Activated CD4-positive, alpha-beta memory T cell treated with anti-CD3 and anti-CD28 coated beads for 36 hours (primary cell): ENCODE results near the gene B3GAT3. TPM values are rescaled to one million over a fixed set of nuclear protein-coding genes. Genes with fewer than 3 reads are reported as not detected.
A peak's percentile ranks its signal among the peaks of the same experiment; 100 is the strongest.
"Not testable (repeated sequence)": the region's sequence is repeated elsewhere in the genome, so short reads cannot be mapped to it uniquely, and the experiment has no call there.

Experiments
- CTCF ChIA-PET: fragments of 350-600 bp; sonication (Branson Sonifier 250); formaldehyde crosslinking; loops from one replicate; lab custom pipeline; 2021; ENCODE audit warnings: antibody characterized with exemption, inconsistent platforms; lab: Charles Lee
- POLR2A ChIA-PET: fragments of 350-600 bp; sonication (Branson Sonifier 250); formaldehyde crosslinking; loops from one replicate; lab custom pipeline; 2021; ENCODE audit warnings: antibody characterized with exemption; lab: Charles Lee
- DNase-seq: peaks from one replicate; pipeline ENCODE4 v3.0.0-alpha.2; 2020
- H3K27ac Mint-ChIP-seq: one replicate; pipeline ENCODE4 v1.8.0; 2021; ENCODE audit warnings: mixed read lengths
- H3K27me3 Mint-ChIP-seq: one replicate; pipeline ENCODE4 v1.8.0; 2021; ENCODE audit warnings: mixed read lengths
- H3K36me3 Mint-ChIP-seq: one replicate; pipeline ENCODE4 v1.8.0; 2021; ENCODE audit warnings: mixed read lengths
- H3K4me1 Mint-ChIP-seq: one replicate; pipeline ENCODE4 v1.8.0; 2021; ENCODE audit warnings: low read depth, mixed read lengths
- H3K4me3 Mint-ChIP-seq: one replicate; pipeline ENCODE4 v1.8.0; 2021; ENCODE audit warnings: mild to moderate bottlenecking, mixed read lengths
- H3K9me3 Mint-ChIP-seq: one replicate; pipeline ENCODE4 v1.8.0; 2021; ENCODE audit warnings: mixed read lengths
- intact Hi-C: fragments of 100-400 bp; cut with micrococcal nuclease; formaldehyde crosslinking; loops from one replicate; pipeline ENCODE4 v1.15.1; 2023
- total RNA-seq, 2 experiments: library from RNA; stranded (reverse); gene quantifications; one replicate each; pipeline ENCODE4 v1.2.3, GENCODE V29; 2021

B3GAT3 gene
- total RNA-seq, 2 experiments from 2014 or later = 67.0 to 70.4 TPM

DNA sequence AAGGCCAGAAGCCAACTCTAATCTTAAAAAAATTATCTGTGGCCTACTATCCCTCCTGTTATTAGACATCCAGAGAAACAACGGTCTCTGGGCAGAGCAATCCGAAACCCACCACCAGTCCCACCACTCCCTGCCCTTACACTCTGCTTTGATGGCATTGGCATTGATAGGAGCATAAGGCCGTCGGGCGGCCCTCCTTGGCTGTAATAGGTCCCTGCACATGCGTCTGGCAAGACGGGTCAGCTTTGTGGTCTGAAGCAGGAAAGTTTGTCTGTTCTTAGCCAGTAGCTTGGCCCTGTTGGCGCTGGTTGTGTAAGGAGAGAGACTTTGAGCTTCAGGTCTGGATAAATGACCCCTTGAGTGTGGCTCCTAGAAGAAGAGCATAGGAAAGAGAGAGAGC is 26.7 kb downstream of the B3GAT3 start:
- ChIA-PET CTCF (interaction anchor here (1.3 to 1.6 kb wide), 3 partner anchors 14 to 170 kb away, joined by 3 to 8 read pairs (median 5); partner anchors contain the start of genes C11orf98 and CSKMT), POLR2A (interaction anchor here (0.9 to 1.2 kb wide), 2 partner anchors 10 to 246 kb away, joined by 3 read pairs; no protein-coding TSS in a partner anchor)
- Mint-ChIP-seq H3K27ac (peak overlapping the region; percentile 13), H3K4me3 (no peak overlapping the region), H3K36me3 (peaks cover 70% of the 10 kb centered on the region), H3K27me3 (no peaks in the 10 kb centered on the region), H3K9me3 (no peaks in the 10 kb centered on the region), H3K4me1 (peaks cover 70% of the 10 kb centered on the region)
- intact Hi-C loops = no loop called here
- DNase-seq = no peak

DNA sequence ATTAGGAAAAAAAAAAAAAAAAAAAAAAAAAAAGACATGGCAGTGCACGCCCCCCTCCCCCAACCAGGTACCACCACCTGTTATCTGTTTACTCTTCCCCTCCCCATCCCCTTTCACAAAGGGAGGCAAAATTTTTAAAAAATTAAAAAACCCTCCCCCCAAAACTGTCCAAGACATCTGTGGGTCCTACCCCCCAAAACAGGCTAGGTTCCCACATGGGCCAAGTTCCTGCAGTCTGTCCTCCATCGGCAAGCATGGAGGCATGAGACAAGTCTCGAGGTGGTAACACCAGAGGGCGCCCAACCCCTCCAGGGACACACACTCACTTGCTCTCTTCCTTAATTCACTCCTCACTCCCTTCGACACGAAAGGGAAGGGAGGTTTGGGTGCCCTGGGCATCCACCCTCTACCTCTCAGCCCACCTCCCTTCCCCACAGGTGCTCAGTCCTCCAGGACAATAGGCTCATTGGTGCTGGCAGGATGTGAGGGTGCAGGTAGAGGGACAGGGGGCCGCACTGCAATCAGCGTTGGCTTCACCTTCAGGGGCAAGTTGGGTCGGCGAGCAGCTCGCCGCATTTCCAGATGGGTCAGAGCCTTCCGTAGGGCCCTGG is 28.2 kb downstream of the B3GAT3 start:
- H3K36me3 Mint-ChIP-seq = peaks cover 54% of the 10 kb centered on the region
- H3K27me3 Mint-ChIP-seq = no peaks in the 10 kb centered on the region

DNA sequence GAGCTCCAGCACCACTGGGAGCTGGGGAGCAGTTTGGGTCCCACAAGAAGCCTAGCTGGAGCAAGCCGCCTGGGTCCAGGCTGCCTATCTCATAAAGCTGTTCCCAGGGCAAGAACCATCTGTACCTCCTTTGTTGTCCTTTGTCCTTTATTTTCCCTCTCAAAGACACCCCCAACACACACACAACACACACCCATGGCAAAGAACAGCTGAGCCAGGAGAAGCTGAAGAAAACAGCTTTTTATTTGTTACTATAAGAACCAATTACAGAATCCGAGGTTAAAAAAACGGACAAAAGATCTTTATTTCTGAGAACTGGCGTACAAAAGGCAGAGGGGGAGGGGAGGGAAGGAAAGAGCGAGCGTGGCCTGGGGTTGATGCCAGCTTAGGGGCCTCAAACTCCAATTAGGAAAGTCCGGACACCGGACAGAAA is 28.8 kb downstream of the B3GAT3 start:
- CTCF ChIA-PET = interaction anchor here (0.9 to 4.0 kb wide), 17 partner anchors 8 to 199 kb away, joined by 3 to 44 read pairs (median 12); partner anchors contain the start of genes B3GAT3, BSCL2, C11orf98 and CSKMT
- peak overlapping the region; percentile 67 for H3K27ac Mint-ChIP-seq
- no peaks in the 10 kb centered on the region for H3K9me3 Mint-ChIP-seq
- no peaks in the 10 kb centered on the region for H3K27me3 Mint-ChIP-seq
- no peak overlapping the region for H3K4me3 Mint-ChIP-seq
- peaks cover 61% of the 10 kb centered on the region for H3K4me1 Mint-ChIP-seq
- H3K36me3 Mint-ChIP-seq = peaks cover 52% of the 10 kb centered on the region
- no peak for DNase-seq
- POLR2A ChIA-PET = interaction anchor here (0.8 to 3.3 kb wide), 14 partner anchors 8 to 248 kb away, joined by 3 to 62 read pairs (median 18); partner anchors contain the start of genes B3GAT3, BSCL2, C11orf98 and CSKMT
- intact Hi-C loops = loop anchor here (1.0 to 5.0 kb wide), 3 partner anchors 101 to 169 kb away; partner anchors contain the start of genes BSCL2, GNG3 and POLR2G

More for the DNA sequence above, 28.2 kb downstream of the B3GAT3 start:
- intact Hi-C loops = loop anchor here (1.0 to 5.0 kb wide), 3 partner anchors 101 to 169 kb away; partner anchors contain the start of genes BSCL2, GNG3 and POLR2G
- ChIA-PET POLR2A (interaction anchor here (0.6 to 3.3 kb wide), 13 partner anchors 8 to 248 kb away, joined by 3 to 62 read pairs (median 9); partner anchors contain the start of genes BSCL2, C11orf98, CSKMT and EML3), CTCF (interaction anchor here (0.9 to 4.0 kb wide), 14 partner anchors 8 to 198 kb away, joined by 3 to 44 read pairs (median 7); partner anchors contain the start of genes B3GAT3, C11orf98, CSKMT and GANAB)
- H3K9me3 Mint-ChIP-seq = no peaks in the 10 kb centered on the region
- H3K4me3 Mint-ChIP-seq = peak overlapping the region; percentile 33
- peaks cover 65% of the 10 kb centered on the region for H3K4me1 Mint-ChIP-seq
- peak overlapping the region; percentile 71 for H3K27ac Mint-ChIP-seq
- DNase-seq = peak; percentile 88

- Mint-ChIP-seq H3K27ac (peak overlapping the region; percentile 97), H3K4me1 (peaks cover 55% of the 10 kb centered on the region), H3K27me3 (no peaks in the 10 kb centered on the region), H3K36me3 (peaks cover 47% of the 10 kb centered on the region), H3K4me3 (peak overlapping the region; percentile 100), H3K9me3 (no peaks in the 10 kb centered on the region)
- POLR2A ChIA-PET = interaction anchor here (0.6 to 3.3 kb wide), 35 partner anchors 9 to 263 kb away, joined by 3 to 62 read pairs (median 8); partner anchors contain the start of genes AHNAK, B3GAT3, BSCL2 and C11orf98
- no peak for DNase-seq
- CTCF ChIA-PET = interaction anchor here (0.9 to 4.0 kb wide), 34 partner anchors 9 to 289 kb away, joined by 3 to 44 read pairs (median 4); partner anchors contain the start of genes B3GAT3, BSCL2, C11orf98 and CSKMT
- intact Hi-C loops = loop anchor here (5.0 kb wide), 2 partner anchors 115 to 170 kb away; partner anchors contain the start of genes BSCL2, GNG3 and POLR2G
Observed at GRCh38 chr11:62592146-62592815, 29.5 kb downstream of the B3GAT3 start.

DNA sequence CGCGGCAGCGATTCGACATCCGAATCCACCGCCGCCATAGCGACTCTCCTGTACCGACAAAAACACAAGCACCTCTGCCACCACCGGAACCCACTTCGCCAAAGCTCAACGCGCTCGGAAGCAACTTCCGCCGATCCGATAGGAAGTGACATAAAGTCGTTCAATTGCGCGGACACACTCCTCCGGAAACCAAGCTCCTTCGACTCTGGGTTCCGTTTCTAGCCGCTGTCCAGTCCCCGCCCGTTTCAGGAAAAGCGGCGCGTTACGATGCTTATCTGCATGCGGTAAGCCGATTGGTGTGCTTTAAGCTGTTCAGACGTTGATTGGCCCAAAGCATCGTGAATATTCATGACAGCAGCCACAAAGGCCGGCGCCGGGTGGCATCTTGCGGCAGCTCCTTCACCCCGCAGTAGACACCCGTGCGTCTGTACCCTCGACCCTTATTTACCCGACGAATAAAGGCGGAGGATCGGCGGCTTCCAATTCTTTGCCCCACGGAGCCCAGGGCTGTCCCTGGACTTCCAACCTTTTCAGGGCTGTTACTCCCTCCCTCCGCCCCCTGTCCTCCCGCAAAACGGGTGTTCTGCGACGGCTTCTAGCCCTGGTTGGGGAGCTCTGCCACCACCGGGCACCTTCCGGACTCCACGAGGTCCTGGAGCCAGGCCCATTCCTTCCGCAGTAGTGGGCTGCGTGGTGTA is 30.2 kb downstream of the B3GAT3 start, which contains the start of gene TUT1:
TSS of gene TUT1 (minus strand) at position 76 of the 698 bp plus-strand sequence. CDS start at position 38, 38 bp downstream.
- POLR2A ChIA-PET = interaction anchor here (0.6 to 3.3 kb wide), 40 partner anchors 8 to 264 kb away, joined by 3 to 62 read pairs (median 6); partner anchors contain the start of genes AHNAK, B3GAT3, BSCL2 and C11orf98
- intact Hi-C loops = loop anchor here (1.0 to 5.0 kb wide), 10 partner anchors 8 to 241 kb away; partner anchors contain the start of genes BSCL2, C11orf98, CSKMT and GANAB
- H3K4me3 Mint-ChIP-seq = peak within 1 kb of the TSS; percentile 100

DNA sequence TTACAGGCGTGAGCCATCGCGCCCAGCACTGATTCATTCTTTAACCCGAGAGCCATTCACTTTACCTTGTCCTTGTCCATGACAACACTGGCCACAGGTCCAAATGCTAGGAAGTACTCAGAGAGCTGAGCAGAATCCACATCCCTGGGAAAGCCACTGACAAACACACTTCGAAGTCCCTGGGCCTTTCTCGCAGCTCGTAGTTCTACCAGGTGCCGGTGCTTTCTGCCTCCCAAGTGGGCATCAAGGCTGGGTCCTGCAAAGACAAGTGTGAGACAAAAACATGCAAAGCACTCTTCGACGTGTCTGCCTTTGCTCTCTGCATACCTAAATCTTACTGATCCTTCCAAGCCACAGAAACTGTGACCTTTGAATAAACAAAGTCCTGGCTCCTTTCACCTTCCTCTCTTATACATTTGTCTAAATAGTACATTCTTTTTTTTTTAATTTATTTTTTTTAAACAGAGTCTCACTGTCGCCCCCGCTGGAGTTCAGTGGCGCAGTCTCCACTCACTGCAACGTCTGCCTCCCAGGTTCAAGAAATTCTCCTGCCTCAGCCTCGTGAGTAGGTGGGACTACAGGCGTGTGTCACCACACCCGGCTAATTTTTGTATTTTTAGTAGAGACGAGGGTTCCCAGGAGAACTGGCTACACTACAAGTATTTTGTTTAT is 32.7 kb downstream of the B3GAT3 start:
- Mint-ChIP-seq H3K27ac (no peak overlapping the region), H3K27me3 (no peaks in the 10 kb centered on the region), H3K4me1 (peaks cover 46% of the 10 kb centered on the region), H3K4me3 (no peak overlapping the region), H3K36me3 (peaks cover 31% of the 10 kb centered on the region), H3K9me3 (no peaks in the 10 kb centered on the region)
- DNase-seq = peak; percentile 42
- ChIA-PET CTCF (interaction anchor here (0.8 to 1.9 kb wide), 6 partner anchors 23 to 194 kb away, joined by 3 to 6 read pairs (median 4); no protein-coding TSS in a partner anchor), POLR2A (interaction anchor here (0.6 to 2.6 kb wide), 4 partner anchors 15 to 252 kb away, joined by 3 to 8 read pairs (median 4); partner anchors contain the start of gene EEF1G)
- intact Hi-C loops = no loop called here

More for the DNA sequence above, 30.2 kb downstream of the B3GAT3 start, which contains the start of gene TUT1:
- Mint-ChIP-seq H3K27ac (peak within 1 kb of the TSS; percentile 97), H3K9me3 (no peaks in the 10 kb centered on the region), H3K27me3 (no peaks in the 10 kb centered on the region), H3K36me3 (peaks cover 42% of the 10 kb centered on the region), H3K4me1 (peaks cover 52% of the 10 kb centered on the region)
- CTCF ChIA-PET = interaction anchor here (0.7 to 4.0 kb wide), 39 partner anchors 10 to 290 kb away, joined by 3 to 44 read pairs (median 4); partner anchors contain the start of genes B3GAT3, BSCL2, C11orf98 and CSKMT
- DNase-seq = peak; percentile 99

- H3K36me3 Mint-ChIP-seq = peaks cover 16% of the 10 kb centered on the region
- not testable (repeated sequence) for H3K4me3 Mint-ChIP-seq
- POLR2A ChIA-PET = interaction anchor here (0.7 kb wide), 1 partner anchor 10 kb away, joined by 4 read pairs; no protein-coding TSS in a partner anchor
Observed at GRCh38 chr11:62585356-62585755, 36.4 kb downstream of the B3GAT3 start.

GRCh38 chr11:62581735-62582134 is 40.1 kb downstream of the B3GAT3 start:
- DNase-seq, CTCF ChIA-PET, intact Hi-C loops, H3K4me1 Mint-ChIP-seq, H3K27me3 Mint-ChIP-seq, H3K9me3 Mint-ChIP-seq, H3K27ac Mint-ChIP-seq, H3K4me3 Mint-ChIP-seq: not testable (repeated sequence)
- POLR2A ChIA-PET = interaction anchor here (1.0 kb wide), 1 partner anchor 72 kb away, joined by 3 read pairs; the partner anchor contains the start of gene INTS5
- peaks cover 15% of the 10 kb centered on the region for H3K36me3 Mint-ChIP-seq

More at GRCh38 chr11:62585356-62585755, 36.4 kb downstream of the B3GAT3 start:
- H3K4me1 Mint-ChIP-seq = peaks cover 20% of the 10 kb centered on the region
- H3K9me3 Mint-ChIP-seq, intact Hi-C loops, DNase-seq, H3K27ac Mint-ChIP-seq, H3K27me3 Mint-ChIP-seq: not testable (repeated sequence)
- CTCF ChIA-PET = interaction anchor here (0.8 kb wide), 1 partner anchor 161 kb away, joined by 3 read pairs; no protein-coding TSS in a partner anchor

DNA sequence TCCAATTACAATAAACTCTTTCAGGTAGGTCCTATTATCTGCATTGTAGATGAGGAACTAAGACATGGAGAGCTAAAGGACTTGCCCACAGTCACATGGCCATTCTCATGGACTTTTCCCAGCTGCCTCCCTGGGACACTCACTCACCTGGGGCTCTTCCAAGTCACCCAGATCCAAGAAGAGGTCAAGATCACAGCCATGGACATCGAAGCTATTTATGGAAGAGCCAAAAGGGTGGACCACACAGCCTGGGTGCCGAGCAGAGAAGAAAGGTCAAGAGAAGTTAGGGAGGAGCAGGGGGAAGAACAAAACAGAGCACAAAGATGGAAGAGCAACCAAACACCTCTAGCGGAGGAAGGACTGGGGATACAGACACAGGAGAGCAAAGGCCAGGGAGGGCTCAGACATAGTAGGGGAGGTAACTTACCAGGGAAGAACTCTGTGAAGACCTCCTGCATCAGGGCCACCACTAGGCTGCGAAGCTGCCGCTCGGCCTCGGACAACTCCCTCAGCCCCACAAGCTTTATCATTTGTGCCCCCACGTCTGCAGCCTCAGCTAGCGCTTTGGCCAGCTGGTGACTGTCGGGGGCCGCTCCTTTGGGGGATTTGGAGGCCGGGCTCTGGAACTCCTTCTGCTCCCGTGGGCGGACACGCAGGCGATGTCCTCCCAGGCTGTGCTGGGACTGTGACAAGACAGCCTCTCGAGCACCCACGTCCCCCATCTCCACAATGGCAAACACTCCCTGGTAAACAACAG is 40.6 kb downstream of the B3GAT3 start:
- H3K9me3 Mint-ChIP-seq = no peaks in the 10 kb centered on the region
- intact Hi-C loops = no loop called here
- POLR2A ChIA-PET = interaction anchor here (1.0 to 1.1 kb wide), 2 partner anchors 10 to 72 kb away, joined by 3 to 4 read pairs; partner anchors contain the start of gene INTS5
- H3K27me3 Mint-ChIP-seq = no peaks in the 10 kb centered on the region
- peaks cover 2% of the 10 kb centered on the region for H3K4me1 Mint-ChIP-seq
- H3K36me3 Mint-ChIP-seq = peaks cover 13% of the 10 kb centered on the region
- CTCF ChIA-PET = interaction anchor here (0.7 kb wide), 2 partner anchors 13 to 156 kb away, joined by 3 to 4 read pairs; no protein-coding TSS in a partner anchor
- no peak for DNase-seq
- H3K27ac Mint-ChIP-seq = no peak overlapping the region
- no peak overlapping the region for H3K4me3 Mint-ChIP-seq
